Measurements from ENCODE around the gene CYFIP2.

The CYFIP2 gene

GRCh38 chr5:157345067-157345466, 79.1 kb downstream of the CYFIP2 start:
- H3K4me1 Mint-ChIP-seq = peaks cover 5% of the 10 kb centered on the region
- H3K9me3 Mint-ChIP-seq = no peaks in the 10 kb centered on the region
- H3K27me3 Mint-ChIP-seq (ENCODE audit: low read depth) = peaks cover 3% of the 10 kb centered on the region
- H3K36me3 Mint-ChIP-seq (ENCODE audit: low read depth) = peaks cover 13% of the 10 kb centered on the region
- no peak overlapping the region for H3K4me3 Mint-ChIP-seq
- TF ChIP-seq, protein P1, sequence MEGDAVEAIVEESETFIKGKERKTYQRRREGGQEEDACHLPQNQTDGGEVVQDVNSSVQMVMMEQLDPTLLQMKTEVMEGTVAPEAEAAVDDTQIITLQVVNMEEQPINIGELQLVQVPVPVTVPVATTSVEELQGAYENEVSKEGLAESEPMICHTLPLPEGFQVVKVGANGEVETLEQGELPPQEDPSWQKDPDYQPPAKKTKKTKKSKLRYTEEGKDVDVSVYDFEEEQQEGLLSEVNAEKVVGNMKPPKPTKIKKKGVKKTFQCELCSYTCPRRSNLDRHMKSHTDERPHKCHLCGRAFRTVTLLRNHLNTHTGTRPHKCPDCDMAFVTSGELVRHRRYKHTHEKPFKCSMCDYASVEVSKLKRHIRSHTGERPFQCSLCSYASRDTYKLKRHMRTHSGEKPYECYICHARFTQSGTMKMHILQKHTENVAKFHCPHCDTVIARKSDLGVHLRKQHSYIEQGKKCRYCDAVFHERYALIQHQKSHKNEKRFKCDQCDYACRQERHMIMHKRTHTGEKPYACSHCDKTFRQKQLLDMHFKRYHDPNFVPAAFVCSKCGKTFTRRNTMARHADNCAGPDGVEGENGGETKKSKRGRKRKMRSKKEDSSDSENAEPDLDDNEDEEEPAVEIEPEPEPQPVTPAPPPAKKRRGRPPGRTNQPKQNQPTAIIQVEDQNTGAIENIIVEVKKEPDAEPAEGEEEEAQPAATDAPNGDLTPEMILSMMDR (IDR thresholded peaks at IDR 0.05; ENCODE audit: unreplicated experiment in 3 of 3) = no peak
- no peak overlapping the region for H3K27ac Mint-ChIP-seq

DNA sequence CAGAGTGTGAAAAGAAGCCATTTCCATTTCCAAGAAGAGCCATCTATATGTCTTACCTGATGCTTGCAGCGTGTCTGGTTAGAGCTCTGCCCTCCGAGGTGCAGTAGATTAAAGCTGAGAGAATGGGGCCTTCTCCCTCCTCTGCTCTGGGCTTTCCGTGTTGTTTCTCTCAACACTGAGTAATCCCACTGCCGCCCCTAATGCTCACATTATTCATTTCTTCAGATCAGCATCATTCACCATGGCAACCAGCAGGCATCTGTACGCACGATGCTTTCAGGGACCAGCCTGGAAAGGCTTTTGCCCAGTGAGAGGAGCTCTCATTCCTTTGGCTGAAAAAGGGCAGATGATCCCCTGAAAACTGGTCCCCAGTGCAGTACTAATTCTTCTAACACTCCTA, 79.6 kb downstream of the CYFIP2 start:
- peaks cover 14% of the 10 kb centered on the region for H3K36me3 Mint-ChIP-seq (ENCODE audit: low read depth)
- peaks cover 5% of the 10 kb centered on the region for H3K4me1 Mint-ChIP-seq
- TF ChIP-seq, protein P1 (IDR thresholded peaks at IDR 0.05; ENCODE audit: unreplicated experiment in 3 of 3) = no peak
- no peak overlapping the region for H3K27ac Mint-ChIP-seq
- peaks cover 3% of the 10 kb centered on the region for H3K27me3 Mint-ChIP-seq (ENCODE audit: low read depth)
- peaks cover 3% of the 10 kb centered on the region for H3K9me3 Mint-ChIP-seq
- H3K4me3 Mint-ChIP-seq = no peak overlapping the region

- Mint-ChIP-seq H3K27me3 (ENCODE audit: low read depth) (peaks cover 3% of the 10 kb centered on the region), H3K9me3 (peaks cover 4% of the 10 kb centered on the region), H3K4me3 (no peak overlapping the region), H3K4me1 (peaks cover 5% of the 10 kb centered on the region), H3K36me3 (ENCODE audit: low read depth) (peaks cover 18% of the 10 kb centered on the region), H3K27ac (peak overlapping the region in 1 of 3 experiments; percentile 68)
- TF ChIP-seq, protein P1 (IDR thresholded peaks at IDR 0.05; ENCODE audit: unreplicated experiment in 3 of 3) = no peak
Measured at GRCh38 chr5:157347301-157348048, 81.6 kb downstream of the CYFIP2 start.

DNA sequence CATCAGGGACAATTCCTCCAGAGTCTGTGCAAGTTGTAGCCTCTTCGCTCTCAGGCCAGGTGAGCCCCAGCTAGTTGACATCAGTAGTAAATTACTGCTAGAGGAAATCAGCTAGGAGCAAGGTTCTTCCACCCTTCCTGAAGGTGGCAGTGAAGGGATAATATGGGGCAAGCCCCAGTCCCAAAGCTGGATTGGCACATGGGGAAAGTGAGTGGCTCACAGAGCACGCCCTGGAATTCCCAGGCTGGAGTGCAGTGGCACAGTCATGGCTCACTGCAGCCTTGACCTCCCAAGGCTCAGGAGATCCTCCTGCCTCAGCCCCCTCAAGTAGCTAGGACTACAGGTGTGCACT, 82.1 kb downstream of the CYFIP2 start:
- peaks cover 1% of the 10 kb centered on the region for H3K27me3 Mint-ChIP-seq (ENCODE audit: low read depth)
- peaks cover 5% of the 10 kb centered on the region for H3K4me1 Mint-ChIP-seq
- TF ChIP-seq, protein P1 (IDR thresholded peaks at IDR 0.05; ENCODE audit: unreplicated experiment in 3 of 3) = no peak
- H3K27ac Mint-ChIP-seq = no peak overlapping the region
- H3K36me3 Mint-ChIP-seq (ENCODE audit: low read depth) = peaks cover 18% of the 10 kb centered on the region
- no peak overlapping the region for H3K4me3 Mint-ChIP-seq
- H3K9me3 Mint-ChIP-seq = peaks cover 4% of the 10 kb centered on the region

- peaks cover 4% of the 10 kb centered on the region for H3K4me1 Mint-ChIP-seq
- TF ChIP-seq, protein P1 (IDR thresholded peaks at IDR 0.05; ENCODE audit: unreplicated experiment in 3 of 3) = no peak
- H3K4me3 Mint-ChIP-seq = no peak overlapping the region
- H3K27ac Mint-ChIP-seq = peak overlapping the region; percentile 40 to 93 (median 91)
- H3K9me3 Mint-ChIP-seq = peaks cover 4% of the 10 kb centered on the region
- no peaks in the 10 kb centered on the region for H3K27me3 Mint-ChIP-seq (ENCODE audit: low read depth)
- H3K36me3 Mint-ChIP-seq (ENCODE audit: low read depth) = peaks cover 14% of the 10 kb centered on the region
Measured at GRCh38 chr5:157350939-157351801, 85.2 kb downstream of the CYFIP2 start.
